Hepatocyte (in vitro differentiated cells): Measurements from ENCODE around the gene NECTIN3. TPM values are rescaled to one million over a fixed set of nuclear protein-coding genes. Genes with fewer than 3 reads are reported as not detected.

Experiments
- DNase-seq: peaks from one replicate; pipeline ENCODE4 v3.0.0-alpha.2; 2016; ENCODE audit warnings: low spot score
- H2AFZ ChIP-seq: fragments of 200-600 bp; sonication (generic); 2 replicates; pipeline ENCODE4 v1.6.0; 2016; ENCODE audit warnings: antibody characterized with exemption, mild to moderate bottlenecking
- H3K27ac ChIP-seq: fragments of 200-600 bp; sonication (generic); 2 replicates; pipeline ENCODE4 v1.5.1; 2016; ENCODE audit warnings: mild to moderate bottlenecking
- H3K27me3 ChIP-seq: fragments of 200-600 bp; sonication (generic); 2 replicates; pipeline ENCODE4 v1.6.1; 2016
- H3K36me3 ChIP-seq: fragments of 200-600 bp; sonication (generic); replicated peaks from 2 replicates; pipeline ENCODE4 v1.5.1; 2016; ENCODE audit warnings: low read depth; ENCODE audit not compliant: insufficient read depth
- H3K4me1 ChIP-seq: fragments of 200-600 bp; sonication (generic); 2 replicates; pipeline ENCODE4 v1.5.1; 2016; ENCODE audit warnings: mild to moderate bottlenecking, moderate library complexity; ENCODE audit not compliant: insufficient read depth
- H3K4me2 ChIP-seq: fragments of 200-600 bp; sonication (generic); 2 replicates; pipeline ENCODE4 v1.6.0; 2016
- H3K4me3 ChIP-seq: fragments of 200-600 bp; sonication (generic); 2 replicates; pipeline ENCODE4 v1.5.1; 2016; ENCODE audit warnings: mild to moderate bottlenecking
- H3K79me2 ChIP-seq: fragments of 200-600 bp; sonication (generic); 2 replicates; pipeline ENCODE4 v1.6.0; 2017; ENCODE audit warnings: mild to moderate bottlenecking
- H3K9me2 ChIP-seq: fragments of 200-600 bp; sonication (generic); replicated peaks from 2 replicates; pipeline ENCODE4 v1.6.0; 2017; ENCODE audit warnings: mild to moderate bottlenecking; ENCODE audit not compliant: insufficient read depth
- H3K9me3 ChIP-seq: fragments of 200-600 bp; sonication (generic); 2 replicates; pipeline ENCODE4 v1.5.1; 2016; ENCODE audit warnings: low read depth, mild to moderate bottlenecking
- H4K20me1 ChIP-seq: fragments of 200-600 bp; sonication (generic); 2 replicates; pipeline ENCODE4 v1.6.0; 2016; ENCODE audit warnings: mild to moderate bottlenecking; ENCODE audit not compliant: insufficient read depth, poor library complexity, severe bottlenecking
- CTCF ChIP-seq: fragments of 200-600 bp; sonication (generic); IDR thresholded peaks from 2 replicates; pipeline ENCODE4 v1.5.1; 2016; ENCODE audit warnings: antibody characterized with exemption, mild to moderate bottlenecking; ENCODE audit not compliant: poor library complexity
- EZH2 ChIP-seq: fragments of 200-600 bp; sonication (generic); IDR thresholded peaks from 2 replicates; pipeline ENCODE4 v1.6.1; 2016; ENCODE audit warnings: antibody characterized with exemption, mild to moderate bottlenecking, borderline replicate concordance
- EZH2phosphoT487 ChIP-seq: fragments of 200-600 bp; sonication (generic); IDR thresholded peaks from one replicate; pipeline ENCODE4 v1.6.1; 2018; ENCODE audit warnings: antibody characterized with exemption, mild to moderate bottlenecking, low read depth, moderate library complexity; ENCODE audit not compliant: unreplicated experiment, severe bottlenecking
- WGBS: methylation state at CpG from one replicate; pipeline ENCODE4 v1.1.6; 2016; ENCODE audit warnings: low lambda C conversion rate; ENCODE audit errors: missing lambda C conversion rate; 5-methylcytosine and 5-hydroxymethylcytosine counted together
- polyA plus RNA-seq: library from polyadenylated mRNA; unstranded; fragments of >200 nt; fragmentation: Nextera tagmentation; extraction: Ambion mirVana; gene quantifications from 2 replicates; pipeline ENCODE4 v1.2.1, GENCODE V29; 2016
- total RNA-seq: library from RNA; depleted of rRNA; stranded (reverse); fragments of >200 nt; gene quantifications from 2 replicates; pipeline ENCODE4 v1.2.3, GENCODE V29; 2014

NECTIN3 gene
- total and polyA plus RNA-seq, 2 experiments from 2014 or later, result 18.9 to 88.6 TPM

GRCh38 chr3:111069974-111070771 lies 1.4 kb upstream of the NECTIN3 start:
- Histone ChIP-seq H3K27ac (peak overlapping the region; percentile 94), H3K36me3 (no peaks in the 10 kb centered on the region), H2AFZ (peak overlapping the region; percentile 81), H3K4me1 (peaks cover 9% of the 10 kb centered on the region), H3K4me2 (peak overlapping the region; percentile 87), H3K4me3 (peak overlapping the region; percentile 76), H3K27me3 (no peaks in the 10 kb centered on the region), H3K9me2 (no peaks in the 10 kb centered on the region), H4K20me1 (peaks cover 23% of the 10 kb centered on the region), H3K79me2 (peaks cover 39% of the 10 kb centered on the region), H3K9me3 (no peaks in the 10 kb centered on the region)
- peak; percentile 40 for DNase-seq
- no peak for TF ChIP-seq EZH2
- no peak for TF ChIP-seq CTCF
- no peak for TF ChIP-seq EZH2phosphoT487
- 3% methylated on average over 25 of the region's 25 CpGs for WGBS

DNA sequence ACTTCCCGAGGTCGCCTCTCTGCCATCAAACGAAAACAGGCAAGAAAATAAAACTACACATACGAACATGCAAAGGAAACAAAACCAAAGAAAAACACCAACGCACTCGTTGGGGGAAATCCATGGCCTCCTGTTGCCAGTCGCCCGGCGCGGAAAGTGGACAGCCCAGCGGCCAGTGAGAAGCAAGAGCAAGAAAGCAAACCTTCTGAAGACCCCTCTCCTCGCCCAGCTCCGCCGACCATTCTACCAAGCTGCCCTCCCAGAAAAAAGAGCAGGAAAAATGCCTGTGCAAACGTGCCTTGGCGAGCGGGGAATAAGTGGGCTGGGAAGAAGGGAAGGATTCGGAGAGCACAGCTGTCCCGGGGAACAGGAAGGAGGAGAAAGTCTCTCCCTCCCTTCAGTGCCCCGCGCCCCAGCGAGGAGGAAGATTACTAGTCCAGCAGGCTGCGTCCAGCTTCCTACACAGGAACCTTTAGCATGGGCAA lies 802 bp upstream of the NECTIN3 start:
- WGBS, result 1% methylated on average over 23 of the region's 23 CpGs
- no peaks in the 10 kb centered on the region for H3K9me2 ChIP-seq
- H3K27me3 ChIP-seq, result no peaks in the 10 kb centered on the region
- peak overlapping the region; percentile 94 for H3K27ac ChIP-seq
- no peaks in the 10 kb centered on the region for H3K9me3 ChIP-seq
- H3K4me3 ChIP-seq, result peak overlapping the region; percentile 76
- H3K4me1 ChIP-seq, result peaks cover 9% of the 10 kb centered on the region
- peaks cover 46% of the 10 kb centered on the region for H3K79me2 ChIP-seq
- TF ChIP-seq EZH2phosphoT487 (no peak), EZH2 (no peak), CTCF (no peak)
- no peak for DNase-seq
- peak overlapping the region; percentile 81 for H2AFZ ChIP-seq
- no peaks in the 10 kb centered on the region for H3K36me3 ChIP-seq
- H3K4me2 ChIP-seq, result peak overlapping the region; percentile 87
- peaks cover 28% of the 10 kb centered on the region for H4K20me1 ChIP-seq

- peaks cover 9% of the 10 kb centered on the region for H3K4me1 ChIP-seq
- peaks cover 60% of the 10 kb centered on the region for H3K79me2 ChIP-seq
- no peak for TF ChIP-seq EZH2
- TF ChIP-seq EZH2phosphoT487, result no peak
- no peak for TF ChIP-seq CTCF
- no peaks in the 10 kb centered on the region for H3K27me3 ChIP-seq
- under 1% methylated on average over 64 of the region's 71 CpGs for WGBS
- no peaks in the 10 kb centered on the region for H3K36me3 ChIP-seq
- H3K4me2 ChIP-seq, result peak overlapping the region; percentile 87
- peak overlapping the region; percentile 92 for H3K4me3 ChIP-seq
- H3K9me2 ChIP-seq, result no peaks in the 10 kb centered on the region
- no peaks in the 10 kb centered on the region for H3K9me3 ChIP-seq
- peak overlapping the region; percentile 94 for H3K27ac ChIP-seq
- peak; percentile 65 for DNase-seq
- peaks cover 28% of the 10 kb centered on the region for H4K20me1 ChIP-seq
- peak overlapping the region; percentile 52 for H2AFZ ChIP-seq
Measured at GRCh38 chr3:111072031-111072921, 660 bp downstream of the NECTIN3 start.
